ENCODE results near the gene CTNNB1. TPM values are rescaled to one million over a fixed set of nuclear protein-coding genes. Genes with fewer than 3 reads are reported as not detected.

CTNNB1 gene
- total RNA-seq, 1 donor from 2014 or later, result 305 TPM

GRCh38 chr3:41163006-41163405, 36.3 kb upstream of the CTNNB1 start:
- H3K27me3 ChIP-seq, result no peaks in the 10 kb centered on the region
- DNase-seq (no peak), ATAC-seq (no peak)
- no peaks in the 10 kb centered on the region for H3K36me3 ChIP-seq
- no peaks in the 10 kb centered on the region for H3K9me3 ChIP-seq
- H3K4me1 ChIP-seq, result peaks cover 7% of the 10 kb centered on the region
- no peak overlapping the region for H3K27ac ChIP-seq
- TF ChIP-seq, protein P1, sequence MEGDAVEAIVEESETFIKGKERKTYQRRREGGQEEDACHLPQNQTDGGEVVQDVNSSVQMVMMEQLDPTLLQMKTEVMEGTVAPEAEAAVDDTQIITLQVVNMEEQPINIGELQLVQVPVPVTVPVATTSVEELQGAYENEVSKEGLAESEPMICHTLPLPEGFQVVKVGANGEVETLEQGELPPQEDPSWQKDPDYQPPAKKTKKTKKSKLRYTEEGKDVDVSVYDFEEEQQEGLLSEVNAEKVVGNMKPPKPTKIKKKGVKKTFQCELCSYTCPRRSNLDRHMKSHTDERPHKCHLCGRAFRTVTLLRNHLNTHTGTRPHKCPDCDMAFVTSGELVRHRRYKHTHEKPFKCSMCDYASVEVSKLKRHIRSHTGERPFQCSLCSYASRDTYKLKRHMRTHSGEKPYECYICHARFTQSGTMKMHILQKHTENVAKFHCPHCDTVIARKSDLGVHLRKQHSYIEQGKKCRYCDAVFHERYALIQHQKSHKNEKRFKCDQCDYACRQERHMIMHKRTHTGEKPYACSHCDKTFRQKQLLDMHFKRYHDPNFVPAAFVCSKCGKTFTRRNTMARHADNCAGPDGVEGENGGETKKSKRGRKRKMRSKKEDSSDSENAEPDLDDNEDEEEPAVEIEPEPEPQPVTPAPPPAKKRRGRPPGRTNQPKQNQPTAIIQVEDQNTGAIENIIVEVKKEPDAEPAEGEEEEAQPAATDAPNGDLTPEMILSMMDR (IDR thresholded peaks at IDR 0.05), result no peak
- H3K4me3 ChIP-seq, result no peak overlapping the region
- intact Hi-C loops (cut with DNase I), result no loop called here

DNA sequence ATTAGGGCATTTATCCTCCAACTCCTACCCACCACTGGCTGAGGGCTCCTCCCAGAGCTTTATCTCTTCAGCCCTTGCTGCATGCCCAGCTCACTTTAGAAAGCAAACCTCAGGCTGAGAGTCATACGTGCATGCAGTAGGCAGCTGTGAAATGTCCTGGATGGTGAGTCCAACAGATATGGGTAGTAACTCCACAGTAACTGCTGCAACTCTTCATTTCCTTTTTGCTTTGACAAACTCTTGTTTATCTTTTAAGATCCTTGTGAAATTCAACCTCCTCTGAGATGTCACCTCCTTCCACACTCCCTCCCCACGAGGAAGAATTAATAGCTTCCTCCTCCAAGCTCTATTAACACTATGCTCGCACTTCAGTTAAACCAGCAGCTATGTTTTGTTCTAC, 35.9 kb upstream of the CTNNB1 start:
- DNase-seq, result no peak

DNA sequence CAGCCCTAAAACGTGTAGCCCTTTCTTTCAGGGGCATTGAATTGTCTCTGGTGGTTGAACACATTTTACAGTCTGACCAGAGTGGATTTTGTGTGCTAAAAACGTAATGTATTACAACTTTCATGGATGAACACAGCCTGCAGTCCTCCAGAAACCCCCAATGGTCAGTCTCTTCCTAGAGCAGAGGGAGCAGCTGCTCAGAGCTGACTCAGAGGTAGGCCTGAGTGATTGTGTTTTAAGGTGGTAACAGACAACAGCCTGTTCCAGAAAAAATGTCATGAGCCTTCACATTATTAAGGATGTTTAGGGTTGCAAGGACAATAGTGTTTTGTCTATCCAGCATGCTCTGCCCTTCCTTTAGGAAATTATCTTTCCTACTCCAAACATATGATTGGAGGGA, 34.5 kb upstream of the CTNNB1 start:
- no peak for ATAC-seq
- Histone ChIP-seq H3K36me3 (no peaks in the 10 kb centered on the region), H3K27me3 (no peaks in the 10 kb centered on the region), H3K27ac (no peak overlapping the region), H3K9me3 (no peaks in the 10 kb centered on the region), H3K4me3 (no peak overlapping the region), H3K4me1 (peaks cover 7% of the 10 kb centered on the region)
- intact Hi-C loops (cut with DNase I), result no loop called here
- no peak for DNase-seq
- TF ChIP-seq, protein P1 (IDR thresholded peaks at IDR 0.05), result no peak

More for the DNA sequence above, 35.9 kb upstream of the CTNNB1 start:
- ATAC-seq, result no peak
- Histone ChIP-seq H3K4me1 (peaks cover 7% of the 10 kb centered on the region), H3K27me3 (no peaks in the 10 kb centered on the region), H3K27ac (no peak overlapping the region), H3K36me3 (no peaks in the 10 kb centered on the region), H3K4me3 (no peak overlapping the region), H3K9me3 (no peaks in the 10 kb centered on the region)
- TF ChIP-seq, protein P1 (IDR thresholded peaks at IDR 0.05), result no peak
- intact Hi-C loops (cut with DNase I), result no loop called here

GRCh38 chr3:41167722-41168497, 31.4 kb upstream of the CTNNB1 start:
- H3K9me3 ChIP-seq, result no peaks in the 10 kb centered on the region
- H3K4me1 ChIP-seq, result peaks cover 7% of the 10 kb centered on the region
- intact Hi-C loops (cut with DNase I), result no loop called here
- no peak for DNase-seq
- no peak overlapping the region for H3K27ac ChIP-seq
- H3K27me3 ChIP-seq, result no peaks in the 10 kb centered on the region
- no peak for ATAC-seq
- H3K36me3 ChIP-seq, result no peaks in the 10 kb centered on the region
- H3K4me3 ChIP-seq, result no peak overlapping the region
- TF ChIP-seq, protein P1 (IDR thresholded peaks at IDR 0.05), result no peak

DNA sequence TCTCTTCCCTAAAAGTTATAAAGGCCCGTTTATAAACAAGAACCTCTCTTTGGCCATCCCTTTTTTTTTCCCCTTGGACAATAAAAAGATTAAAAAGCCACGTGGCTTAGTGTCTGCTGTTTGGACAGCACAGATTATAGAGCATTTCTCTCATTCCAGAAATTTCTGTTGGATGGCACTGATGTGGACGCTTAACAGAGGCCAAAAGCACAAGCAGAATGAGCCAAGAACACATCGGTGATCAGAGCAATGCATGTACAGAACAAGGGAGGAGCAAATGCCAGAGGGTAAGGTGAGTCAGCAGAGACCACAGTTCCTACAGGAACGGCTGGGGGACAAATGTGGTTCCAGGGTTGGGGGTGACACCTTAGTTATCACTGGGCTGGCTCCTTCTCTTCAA, 30.3 kb upstream of the CTNNB1 start:
- intact Hi-C loops (cut with DNase I), result no loop called here
- Histone ChIP-seq H3K9me3 (no peaks in the 10 kb centered on the region), H3K27me3 (no peaks in the 10 kb centered on the region), H3K4me3 (no peak overlapping the region), H3K36me3 (no peaks in the 10 kb centered on the region), H3K4me1 (no peaks in the 10 kb centered on the region), H3K27ac (no peak overlapping the region)
- no peak for DNase-seq
- TF ChIP-seq, protein P1 (IDR thresholded peaks at IDR 0.05), result no peak
- ATAC-seq, result no peak

All from upper lobe of right lung (tissue), 1 donor.